HFF-Myc (cell line): ENCODE data around the gene IRF5.

Experiments
- DNase-seq: peaks from one replicate; pipeline ENCODE4 v3.0.0-alpha.2; 2011; ENCODE audit warnings: low read depth; ENCODE audit errors: extremely low read depth
- H3K4me3 ChIP-seq: replicated peaks from 2 replicates; pipeline ENCODE4 v1.5.1; 2011; ENCODE audit warnings: low read depth, mild to moderate bottlenecking, control low read depth, low read length
- TF ChIP-seq, protein P1 (sequence below): IDR thresholded peaks from 2 replicates; pipeline ENCODE4 v1.5.1; 2012; ENCODE audit warnings: mild to moderate bottlenecking, low read depth, low read length, control low read depth; ENCODE audit errors: missing control alignments

The IRF5 gene

GRCh38 chr7:128959296-128959695 lies 21.6 kb downstream of the IRF5 start:
- no peak overlapping the region for H3K4me3 ChIP-seq
- DNase-seq = no peak

GRCh38 chr7:128961030-128961659 lies 23.4 kb downstream of the IRF5 start:
- no peak overlapping the region for H3K4me3 ChIP-seq
- DNase-seq = no peak
- TF ChIP-seq, protein P1, sequence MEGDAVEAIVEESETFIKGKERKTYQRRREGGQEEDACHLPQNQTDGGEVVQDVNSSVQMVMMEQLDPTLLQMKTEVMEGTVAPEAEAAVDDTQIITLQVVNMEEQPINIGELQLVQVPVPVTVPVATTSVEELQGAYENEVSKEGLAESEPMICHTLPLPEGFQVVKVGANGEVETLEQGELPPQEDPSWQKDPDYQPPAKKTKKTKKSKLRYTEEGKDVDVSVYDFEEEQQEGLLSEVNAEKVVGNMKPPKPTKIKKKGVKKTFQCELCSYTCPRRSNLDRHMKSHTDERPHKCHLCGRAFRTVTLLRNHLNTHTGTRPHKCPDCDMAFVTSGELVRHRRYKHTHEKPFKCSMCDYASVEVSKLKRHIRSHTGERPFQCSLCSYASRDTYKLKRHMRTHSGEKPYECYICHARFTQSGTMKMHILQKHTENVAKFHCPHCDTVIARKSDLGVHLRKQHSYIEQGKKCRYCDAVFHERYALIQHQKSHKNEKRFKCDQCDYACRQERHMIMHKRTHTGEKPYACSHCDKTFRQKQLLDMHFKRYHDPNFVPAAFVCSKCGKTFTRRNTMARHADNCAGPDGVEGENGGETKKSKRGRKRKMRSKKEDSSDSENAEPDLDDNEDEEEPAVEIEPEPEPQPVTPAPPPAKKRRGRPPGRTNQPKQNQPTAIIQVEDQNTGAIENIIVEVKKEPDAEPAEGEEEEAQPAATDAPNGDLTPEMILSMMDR = no peak

More at GRCh38 chr7:128959296-128959695, 21.6 kb downstream of the IRF5 start:
- TF ChIP-seq, protein P1 = no peak

DNA sequence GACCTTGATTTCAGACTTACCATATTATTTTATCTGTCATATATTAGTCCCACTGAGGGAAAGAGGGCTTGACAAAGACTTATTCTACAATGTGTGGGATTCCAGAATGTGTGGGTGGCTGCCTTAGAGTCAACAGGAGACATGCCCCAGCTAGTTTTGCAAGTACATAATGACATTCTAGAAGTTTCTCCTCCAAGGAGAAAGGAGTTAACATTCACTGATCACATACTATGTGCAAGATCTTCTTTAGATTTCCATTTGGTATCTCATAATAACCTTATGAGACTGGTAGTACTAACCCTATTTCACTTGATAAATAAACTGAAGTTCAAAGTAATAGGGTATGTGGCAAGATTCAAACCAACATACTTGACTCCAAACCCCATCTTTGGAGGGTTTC lies 25.2 kb downstream of the IRF5 start:
- no peak overlapping the region for H3K4me3 ChIP-seq
- TF ChIP-seq, protein P1 = no peak
- no peak for DNase-seq

DNA sequence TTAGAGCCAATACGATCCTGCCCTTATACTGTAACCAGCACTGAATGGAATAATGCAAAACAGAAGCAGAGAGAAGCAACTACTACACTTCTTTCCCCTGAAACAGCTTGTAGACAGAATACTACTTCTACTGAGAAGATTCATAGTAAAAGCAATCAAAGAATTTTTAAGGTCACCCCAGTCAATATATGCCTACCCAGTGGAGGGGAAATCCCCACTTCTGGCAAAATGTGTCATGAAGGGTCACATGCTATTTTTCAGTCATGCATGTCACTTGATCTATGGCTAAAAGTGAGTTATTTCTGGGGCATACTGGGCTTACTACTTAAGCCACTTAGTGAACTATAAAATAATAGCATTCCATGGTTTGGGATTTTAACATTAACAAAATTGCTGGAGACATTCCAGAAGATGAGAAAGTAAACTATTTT lies 25.6 kb downstream of the IRF5 start:
- TF ChIP-seq, protein P1 = no peak
- no peak for DNase-seq
- H3K4me3 ChIP-seq = no peak overlapping the region

DNA sequence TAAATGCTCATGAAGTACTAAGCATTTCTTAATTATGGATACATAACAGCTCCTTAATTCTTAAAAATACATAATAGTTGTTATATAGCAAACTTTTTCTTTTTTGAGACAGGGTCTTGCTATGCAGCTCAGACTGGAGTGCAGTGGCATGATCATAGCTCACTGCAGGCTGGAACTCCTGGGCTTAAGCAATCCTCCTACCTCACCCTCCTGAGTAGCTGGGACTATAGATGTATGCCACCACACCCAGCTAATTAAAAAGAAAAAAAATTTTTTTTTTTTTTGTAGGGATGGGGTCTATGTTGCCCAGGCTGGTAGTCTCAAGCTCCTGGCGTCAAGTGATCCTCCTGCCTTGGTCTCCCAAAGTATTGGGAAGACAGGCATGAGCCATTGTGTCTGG lies 30.9 kb downstream of the IRF5 start:
- TF ChIP-seq, protein P1 = no peak
- no peak for DNase-seq
- H3K4me3 ChIP-seq = no peak overlapping the region

GRCh38 chr7:128974241-128974934 lies 36.7 kb downstream of the IRF5 start:
- TF ChIP-seq, protein P1 = no peak
- DNase-seq = no peak
- no peak overlapping the region for H3K4me3 ChIP-seq
